B cell (primary cell): Measurements from ENCODE around the gene MTSS2.

ENCODE experiments used
- CTCF ChIP-seq: fragments of 200-600 bp; IDR thresholded peaks from one replicate; pipeline ENCODE4 v1.8.0; 2022; ENCODE audit warnings: antibody characterized with exemption, mild to moderate bottlenecking
- EZH2 ChIP-seq: IDR thresholded peaks from 2 replicates; pipeline ENCODE4 v1.6.1; 2012; ENCODE audit warnings: borderline replicate concordance, low read depth, mild to moderate bottlenecking, moderate library complexity, low read length; ENCODE audit not compliant: insufficient read depth, poor library complexity, severe bottlenecking

- TF ChIP-seq EZH2 (no peak), CTCF (no peak)
Observed at GRCh38 chr16:70713342-70713741, 27.5 kb upstream of the MTSS2 start.
